Gastrocnemius medialis (tissue), 4 donors: ENCODE measurements around the gene AJAP1. TPM values are rescaled to one million over a fixed set of nuclear protein-coding genes. Genes with fewer than 3 reads are reported as not detected.

Experiments
- ATAC-seq, 2 donors: fragments of 150-250 bp; one replicate each; pipeline ENCODE4 v1.9.1; 2016
- DNase-seq, 2 donors: peaks; one replicate each; pipeline ENCODE4 v3.0.0-alpha.2; 2019
- H3K27ac ChIP-seq, 4 donors: fragments of 200-600 bp; sonication (generic); 1 replicate in 1 of 4; 2 replicates in 3 of 4; pipeline ENCODE4 v1.5.1; 2016 to 2018; ENCODE audit warnings: mild to moderate bottlenecking in 2 of 4, moderate library complexity in 1 of 4
- H3K27me3 ChIP-seq, 3 donors: fragments of 200-600 bp; sonication (generic) in 2 of 3; 1 replicate in 1 of 3; 2 replicates in 2 of 3; pipeline versions ENCODE4 v1.5.1 to v1.6.0; 2016 to 2019; ENCODE audit warnings: mild to moderate bottlenecking in 1 of 3, moderate library complexity in 1 of 3
- H3K36me3 ChIP-seq, 2 donors: fragments of 200-600 bp; sonication (generic) in 1 of 2; one replicate each; pipeline ENCODE4 v1.5.1; 2017 to 2018
- H3K4me1 ChIP-seq, 2 donors: fragments of 200-600 bp; sonication (generic) in 1 of 2; one replicate each; pipeline ENCODE4 v1.5.1; 2016 to 2017; ENCODE audit warnings: mild to moderate bottlenecking in 2 of 2
- H3K4me3 ChIP-seq, 4 donors: fragments of 200-600 bp; sonication (generic) in 3 of 4; 1 replicate in 1 of 4; 2 replicates in 3 of 4; pipeline ENCODE4 v1.5.1; 2016 to 2019; ENCODE audit warnings: mild to moderate bottlenecking in 2 of 4
- H3K9me3 ChIP-seq, 3 donors: fragments of 200-600 bp; sonication (generic) in 2 of 3; 1 replicate in 1 of 3; 2 replicates in 2 of 3; pipeline ENCODE4 v1.5.1; 2016 to 2019
- CTCF ChIP-seq, 5 experiments: fragments of 450-650 bp in 3 of 5; fragments of 200-600 bp in 2 of 5; sonication (generic) in 2 of 5; IDR thresholded peaks in 4 of 5; conservative IDR thresholded peaks in 1 of 5; 1 replicate in 4 of 5; 2 replicates in 1 of 5; pipeline ENCODE4 v1.5.1; 2016 to 2019; ENCODE audit warnings: antibody characterized with exemption in 5 of 5, mild to moderate bottlenecking in 3 of 5, moderate library complexity in 3 of 5
- POLR2A ChIP-seq, 2 donors: fragments of 450-650 bp; IDR thresholded peaks; one replicate each; pipeline ENCODE4 v1.6.1; 2017; ENCODE audit warnings: antibody characterized with exemption in 2 of 2, mild to moderate bottlenecking in 2 of 2, moderate library complexity in 2 of 2
- in situ Hi-C, 4 donors: fragments of 200-750 bp; cut with MboI; loops; one replicate each; pipeline versions ENCODE4 v1.15.0 to v1.8.0; 2017; ENCODE audit warnings: low sequenced_read_pairs in 4 of 4
- intact Hi-C: fragments of 100-400 bp; cut with DNase I; formaldehyde crosslinking; loops from one replicate; pipeline ENCODE4 v1.15.1; 2023; ENCODE audit warnings: low total_unique reads
- total RNA-seq, 4 donors: library from RNA; depleted of rRNA; stranded (reverse); fragments of >200 nt; gene quantifications; one replicate each; pipeline versions ENCODE4 v1.1.0 to v1.2.3, GENCODE V29; 2016

Gene AJAP1
- total RNA-seq, 4 donors from 2014 or later, result 0.03 to 0.18 (median 0.05) TPM; not detected in 1

GRCh38 chr1:4749406-4749805, 95.0 kb downstream of the AJAP1 start:
- H3K4me3 ChIP-seq, result no peak overlapping the region
- DNase-seq (no peak), ATAC-seq (no peak)
- TF ChIP-seq CTCF (IDR thresholded peaks at IDR 0.05 in 4 of 5, conservative IDR thresholded peaks at IDR 0.05 in 1 of 5) (no peak), POLR2A (IDR thresholded peaks at IDR 0.05) (no peak)
- no peaks in the 10 kb centered on the region for H3K4me1 ChIP-seq
- in situ Hi-C loops (no loop called here), intact Hi-C loops (no loop called here)
- H3K9me3 ChIP-seq, result no peaks in the 10 kb centered on the region
- no peaks in the 10 kb centered on the region for H3K27me3 ChIP-seq
- no peaks in the 10 kb centered on the region for H3K36me3 ChIP-seq
- H3K27ac ChIP-seq, result no peak overlapping the region

- DNase-seq, result no peak
- Histone ChIP-seq H3K27me3 (no peaks in the 10 kb centered on the region), H3K9me3 (no peaks in the 10 kb centered on the region), H3K36me3 (no peaks in the 10 kb centered on the region), H3K27ac (no peak overlapping the region), H3K4me1 (no peaks in the 10 kb centered on the region), H3K4me3 (no peak overlapping the region)
- in situ Hi-C loops (no loop called here), intact Hi-C loops (no loop called here)
- TF ChIP-seq CTCF (IDR thresholded peaks at IDR 0.05 in 4 of 5, conservative IDR thresholded peaks at IDR 0.05 in 1 of 5) (no peak), POLR2A (IDR thresholded peaks at IDR 0.05) (no peak)
- no peak for ATAC-seq
Measured at GRCh38 chr1:4750177-4750576, 95.8 kb downstream of the AJAP1 start.

- Histone ChIP-seq H3K27me3 (no peaks in the 10 kb centered on the region), H3K4me3 (no peak overlapping the region), H3K36me3 (no peaks in the 10 kb centered on the region), H3K4me1 (no peaks in the 10 kb centered on the region), H3K27ac (no peak overlapping the region), H3K9me3 (no peaks in the 10 kb centered on the region)
- ATAC-seq (no peak), DNase-seq (no peak)
- in situ Hi-C loops, result no loop called here
- TF ChIP-seq POLR2A (IDR thresholded peaks at IDR 0.05) (no peak), CTCF (IDR thresholded peaks at IDR 0.05 in 4 of 5, conservative IDR thresholded peaks at IDR 0.05 in 1 of 5) (no peak)
- intact Hi-C loops, result no loop called here
Measured at GRCh38 chr1:4752059-4752458, 97.7 kb downstream of the AJAP1 start.

GRCh38 chr1:4754816-4755215, 100.4 kb downstream of the AJAP1 start:
- ATAC-seq (no peak), DNase-seq (no peak)
- no peak for TF ChIP-seq POLR2A (IDR thresholded peaks at IDR 0.05)
- TF ChIP-seq CTCF (IDR thresholded peaks at IDR 0.05 in 4 of 5, conservative IDR thresholded peaks at IDR 0.05 in 1 of 5), result no peak
- intact Hi-C loops, result no loop called here
- H3K9me3 ChIP-seq, result no peaks in the 10 kb centered on the region
- in situ Hi-C loops, result no loop called here
- H3K36me3 ChIP-seq, result no peaks in the 10 kb centered on the region
- H3K27me3 ChIP-seq, result no peaks in the 10 kb centered on the region
- no peak overlapping the region for H3K4me3 ChIP-seq
- no peak overlapping the region for H3K27ac ChIP-seq
- no peaks in the 10 kb centered on the region for H3K4me1 ChIP-seq

GRCh38 chr1:4755301-4755845, 101.0 kb downstream of the AJAP1 start:
- intact Hi-C loops (no loop called here), in situ Hi-C loops (no loop called here)
- no peak overlapping the region for H3K27ac ChIP-seq
- TF ChIP-seq CTCF (IDR thresholded peaks at IDR 0.05 in 4 of 5, conservative IDR thresholded peaks at IDR 0.05 in 1 of 5) (no peak), POLR2A (IDR thresholded peaks at IDR 0.05) (no peak)
- H3K36me3 ChIP-seq, result no peaks in the 10 kb centered on the region
- ATAC-seq (no peak), DNase-seq (no peak)
- H3K9me3 ChIP-seq, result no peaks in the 10 kb centered on the region
- H3K27me3 ChIP-seq, result no peaks in the 10 kb centered on the region
- H3K4me3 ChIP-seq, result no peak overlapping the region
- no peaks in the 10 kb centered on the region for H3K4me1 ChIP-seq
